GM19468 (cell line): ENCODE results near the gene AKR1C3.
"Not testable (repeated sequence)": the region's sequence is repeated elsewhere in the genome, so short reads cannot be mapped to it uniquely, and the experiment has no call there.

ENCODE experiments used
- ATAC-seq: cut with Tn5 transposase; IDR thresholded peaks from one replicate; pipeline ENCODE4 v1.9.1; 2021; ENCODE audit warnings: mild to moderate bottlenecking, moderate library complexity, moderate number of reproducible peaks; ENCODE audit not compliant: unreplicated experiment; ENCODE audit errors: extremely low read depth

Gene AKR1C3

GRCh38 chr10:5081091-5081490 lies 13.1 kb upstream of the AKR1C3 start:
- ATAC-seq: no peak

GRCh38 chr10:5088703-5089261 lies 5.4 kb upstream of the AKR1C3 start:
- ATAC-seq: no peak

GRCh38 chr10:5089865-5090264 lies 4.3 kb upstream of the AKR1C3 start:
- no peak for ATAC-seq

GRCh38 chr10:5090551-5090950 lies 3.7 kb upstream of the AKR1C3 start:
- ATAC-seq: no peak

- ATAC-seq: no peak
Measured at GRCh38 chr10:5091196-5091595, 3.0 kb upstream of the AKR1C3 start.

- ATAC-seq: no peak
Measured at GRCh38 chr10:5092375-5092774, 1.8 kb upstream of the AKR1C3 start.

GRCh38 chr10:5092848-5093790 lies 1.1 kb upstream of the AKR1C3 start:
- ATAC-seq: no peak

- no peak for ATAC-seq
Measured at GRCh38 chr10:5095687-5096086, 1.5 kb downstream of the AKR1C3 start.

- ATAC-seq: no peak
Measured at GRCh38 chr10:5096108-5096507, 1.9 kb downstream of the AKR1C3 start.

GRCh38 chr10:5102479-5102878 lies 8.3 kb downstream of the AKR1C3 start:
- not testable (repeated sequence) for ATAC-seq

- ATAC-seq: no peak
Measured at GRCh38 chr10:5103481-5103880, 9.3 kb downstream of the AKR1C3 start.

GRCh38 chr10:5105626-5106025 lies 11.4 kb downstream of the AKR1C3 start:
- ATAC-seq: no peak

GRCh38 chr10:5106553-5106952 lies 12.3 kb downstream of the AKR1C3 start:
- ATAC-seq: no peak

- no peak for ATAC-seq
Measured at GRCh38 chr10:5107860-5108526, 13.8 kb downstream of the AKR1C3 start.

GRCh38 chr10:5108658-5109416 lies 14.6 kb downstream of the AKR1C3 start:
- no peak for ATAC-seq

- ATAC-seq: not testable (repeated sequence)
Measured at GRCh38 chr10:5109861-5110260, 15.6 kb downstream of the AKR1C3 start.

- ATAC-seq: no peak
Measured at GRCh38 chr10:5116621-5117020, 22.4 kb downstream of the AKR1C3 start.

GRCh38 chr10:5117026-5117425 lies 22.8 kb downstream of the AKR1C3 start:
- ATAC-seq: no peak

- ATAC-seq: not testable (repeated sequence)
Measured at GRCh38 chr10:5119997-5120396, 25.8 kb downstream of the AKR1C3 start.

GRCh38 chr10:5123886-5124285 lies 29.7 kb downstream of the AKR1C3 start:
- no peak for ATAC-seq
